ENCODE measurements around the gene NECAP2.
"Not testable (repeated sequence)": the region's sequence is repeated elsewhere in the genome, so short reads cannot be mapped to it uniquely, and the experiment has no call there.

- not testable (repeated sequence) for TF ChIP-seq CTCF, POLR2A (IDR thresholded peaks at IDR 0.05)
These were observed 60.9 kb downstream of the NECAP2 start for GRCh38 chr1:16501446-16501845.
